Activated T-helper 1 cell treated with anti-CD3 and anti-CD28 coated beads, Interleukin-12 subunit alpha, Interleukin-12 subunit beta, Interleukin-2, Interleukin-4 antibody, amounts not matched to agents 30 ng/mL and 10 ng/mL and 1 ng/mL, durations not matched to agents 14 hours and 24 hours and 36 hours (primary cell): Measurements from ENCODE around the gene HES5. TPM values are rescaled to one million over a fixed set of nuclear protein-coding genes. Genes with fewer than 3 reads are reported as not detected.
"Not testable (repeated sequence)": the region's sequence is repeated elsewhere in the genome, so short reads cannot be mapped to it uniquely, and the experiment has no call there.

ENCODE experiments used
- DNase-seq: peaks from one replicate; pipeline ENCODE4 v3.0.0; 2021; ENCODE audit warnings: low spot score
- H3K27ac Mint-ChIP-seq: one replicate; pipeline ENCODE4 v1.8.0; 2021; ENCODE audit warnings: mild to moderate bottlenecking, mixed read lengths
- H3K27me3 Mint-ChIP-seq: one replicate; pipeline ENCODE4 v1.8.0; 2022; ENCODE audit warnings: mild to moderate bottlenecking, moderate library complexity, mixed read lengths; ENCODE audit not compliant: insufficient read depth
- H3K36me3 Mint-ChIP-seq: one replicate; pipeline ENCODE4 v1.8.0; 2021; ENCODE audit warnings: low read depth, mixed read lengths
- H3K4me1 Mint-ChIP-seq: one replicate; pipeline ENCODE4 v1.8.0; 2021; ENCODE audit warnings: low read depth, mixed read lengths
- H3K4me3 Mint-ChIP-seq: one replicate; pipeline ENCODE4 v1.8.0; 2021; ENCODE audit warnings: mild to moderate bottlenecking, moderate library complexity, mixed read lengths
- H3K9me3 Mint-ChIP-seq: one replicate; pipeline ENCODE4 v1.8.0; 2021; ENCODE audit warnings: mixed read lengths
- intact Hi-C: fragments of 100-400 bp; cut with micrococcal nuclease; formaldehyde crosslinking; loops from one replicate; pipeline ENCODE4 v1.15.1; 2024
- total RNA-seq: library from RNA; stranded (reverse); gene quantifications from 2 replicates; pipeline ENCODE4 v1.2.3, GENCODE V29; 2022

The HES5 gene
- not detected in 2 replicates for total RNA-seq

GRCh38 chr1:2529784-2530512 is at the start of gene HES5:
TSS of gene HES5 (minus strand) at chr1:2530263. CDS start at chr1:2530164, 99 bp downstream.
- intact Hi-C loops, result loop anchor here (10.0 kb wide), 3 partner anchors 235 to 395 kb away; no protein-coding TSS in a partner anchor
- H3K36me3 Mint-ChIP-seq, result no peaks in the 10 kb centered on the region
- H3K27me3 Mint-ChIP-seq, result peaks cover 28% of the 10 kb centered on the region
- no peaks in the 10 kb centered on the region for H3K9me3 Mint-ChIP-seq
- H3K4me1 Mint-ChIP-seq, result peaks cover 11% of the 10 kb centered on the region
- H3K27ac Mint-ChIP-seq, result no peak within 1 kb of the TSS
- H3K4me3 Mint-ChIP-seq, result peak within 1 kb of the TSS; percentile 59
- DNase-seq, result no peak

- peak overlapping the region; percentile 42 for H3K4me3 Mint-ChIP-seq
- no peak for DNase-seq
- H3K4me1 Mint-ChIP-seq, result peaks cover 83% of the 10 kb centered on the region
- H3K27me3 Mint-ChIP-seq, result no peaks in the 10 kb centered on the region
- H3K36me3 Mint-ChIP-seq, result peaks cover 14% of the 10 kb centered on the region
- H3K27ac Mint-ChIP-seq, result peak overlapping the region; percentile 95
- intact Hi-C loops, result loop anchor here (1.0 to 2.0 kb wide), 5 partner anchors 8 to 166 kb away; partner anchors contain the start of genes PEX10, PRXL2B and TNFRSF14
- peaks cover 8% of the 10 kb centered on the region for H3K9me3 Mint-ChIP-seq
Observed at GRCh38 chr1:2578758-2579118, 48.7 kb upstream of the HES5 start.

GRCh38 chr1:2577565-2578075 is 47.6 kb upstream of the HES5 start:
- H3K9me3 Mint-ChIP-seq, result peaks cover 19% of the 10 kb centered on the region
- peak overlapping the region; percentile 70 for H3K4me3 Mint-ChIP-seq
- peaks cover 82% of the 10 kb centered on the region for H3K4me1 Mint-ChIP-seq
- intact Hi-C loops, result loop anchor here (1.0 to 2.0 kb wide), 5 partner anchors 9 to 165 kb away; partner anchors contain the start of genes PEX10, PRXL2B and TNFRSF14
- H3K36me3 Mint-ChIP-seq, result peaks cover 21% of the 10 kb centered on the region
- peak; percentile 34 for DNase-seq
- not testable (repeated sequence) for H3K27me3 Mint-ChIP-seq
- peak overlapping the region; percentile 95 for H3K27ac Mint-ChIP-seq

- intact Hi-C loops, result no loop called here
- peaks cover 22% of the 10 kb centered on the region for H3K36me3 Mint-ChIP-seq
- peak overlapping the region; percentile 78 for H3K27ac Mint-ChIP-seq
- DNase-seq, result no peak
- H3K27me3 Mint-ChIP-seq, result no peaks in the 10 kb centered on the region
- peaks cover 24% of the 10 kb centered on the region for H3K9me3 Mint-ChIP-seq
- H3K4me1 Mint-ChIP-seq, result peaks cover 67% of the 10 kb centered on the region
- H3K4me3 Mint-ChIP-seq, result peak overlapping the region; percentile 19
Observed at GRCh38 chr1:2575801-2576663, 46.0 kb upstream of the HES5 start.

GRCh38 chr1:2574350-2574749 is 44.3 kb upstream of the HES5 start:
- no peak for DNase-seq
- H3K36me3 Mint-ChIP-seq, result peaks cover 24% of the 10 kb centered on the region
- intact Hi-C loops, result no loop called here
- peaks cover 28% of the 10 kb centered on the region for H3K9me3 Mint-ChIP-seq
- peak overlapping the region; percentile 29 for H3K27ac Mint-ChIP-seq
- H3K4me1 Mint-ChIP-seq, result peaks cover 53% of the 10 kb centered on the region
- no peak overlapping the region for H3K4me3 Mint-ChIP-seq
- no peaks in the 10 kb centered on the region for H3K27me3 Mint-ChIP-seq

GRCh38 chr1:2573250-2573920 is 43.3 kb upstream of the HES5 start:
- peaks cover 21% of the 10 kb centered on the region for H3K36me3 Mint-ChIP-seq
- intact Hi-C loops, result no loop called here
- peaks cover 44% of the 10 kb centered on the region for H3K4me1 Mint-ChIP-seq
- no peak for DNase-seq
- H3K4me3 Mint-ChIP-seq, result peak overlapping the region; percentile 47
- H3K9me3 Mint-ChIP-seq, result peaks cover 28% of the 10 kb centered on the region
- peak overlapping the region; percentile 32 for H3K27ac Mint-ChIP-seq
- H3K27me3 Mint-ChIP-seq, result no peaks in the 10 kb centered on the region

- Mint-ChIP-seq H3K4me1 (peaks cover 31% of the 10 kb centered on the region), H3K36me3 (peaks cover 21% of the 10 kb centered on the region), H3K9me3 (peaks cover 28% of the 10 kb centered on the region), H3K4me3 (no peak overlapping the region), H3K27ac (no peak overlapping the region), H3K27me3 (no peaks in the 10 kb centered on the region)
- intact Hi-C loops, result no loop called here
- DNase-seq, result no peak
Observed at GRCh38 chr1:2571348-2571747, 41.3 kb upstream of the HES5 start.

GRCh38 chr1:2570332-2570731 is 40.3 kb upstream of the HES5 start:
- Mint-ChIP-seq H3K4me3 (no peak overlapping the region), H3K27ac (no peak overlapping the region)
- intact Hi-C loops, result no loop called here

GRCh38 chr1:2569703-2570102 is 39.6 kb upstream of the HES5 start:
- H3K36me3 Mint-ChIP-seq, result peaks cover 19% of the 10 kb centered on the region
- peaks cover 18% of the 10 kb centered on the region for H3K4me1 Mint-ChIP-seq
- H3K27ac Mint-ChIP-seq, H3K27me3 Mint-ChIP-seq, DNase-seq, H3K4me3 Mint-ChIP-seq, intact Hi-C loops: not testable (repeated sequence)
- H3K9me3 Mint-ChIP-seq, result peaks cover 28% of the 10 kb centered on the region

More at GRCh38 chr1:2570332-2570731, 40.3 kb upstream of the HES5 start:
- no peaks in the 10 kb centered on the region for H3K27me3 Mint-ChIP-seq
- no peak for DNase-seq
- H3K36me3 Mint-ChIP-seq, result peaks cover 19% of the 10 kb centered on the region
- peaks cover 28% of the 10 kb centered on the region for H3K9me3 Mint-ChIP-seq
- H3K4me1 Mint-ChIP-seq, result peaks cover 23% of the 10 kb centered on the region

- H3K27me3 Mint-ChIP-seq, result no peaks in the 10 kb centered on the region
- no peak overlapping the region for H3K4me3 Mint-ChIP-seq
- H3K27ac Mint-ChIP-seq, result no peak overlapping the region
- intact Hi-C loops, result no loop called here
- peaks cover 17% of the 10 kb centered on the region for H3K36me3 Mint-ChIP-seq
- DNase-seq, result no peak
- H3K4me1 Mint-ChIP-seq, result peaks cover 11% of the 10 kb centered on the region
- H3K9me3 Mint-ChIP-seq, result peaks cover 23% of the 10 kb centered on the region
Observed at GRCh38 chr1:2569060-2569459, 39.0 kb upstream of the HES5 start.

GRCh38 chr1:2568187-2568816 is 38.2 kb upstream of the HES5 start:
- H3K36me3 Mint-ChIP-seq, H3K27ac Mint-ChIP-seq, H3K4me3 Mint-ChIP-seq, H3K4me1 Mint-ChIP-seq, intact Hi-C loops, DNase-seq, H3K27me3 Mint-ChIP-seq: not testable (repeated sequence)
- H3K9me3 Mint-ChIP-seq, result peaks cover 15% of the 10 kb centered on the region

GRCh38 chr1:2567083-2567679 is 37.1 kb upstream of the HES5 start:
- Mint-ChIP-seq H3K9me3 (peaks cover 6% of the 10 kb centered on the region), H3K4me1 (no peaks in the 10 kb centered on the region), H3K27ac (no peak overlapping the region), H3K4me3 (no peak overlapping the region), H3K36me3 (peaks cover 6% of the 10 kb centered on the region), H3K27me3 (no peaks in the 10 kb centered on the region)
- intact Hi-C loops, result no loop called here
- no peak for DNase-seq
